CMK (cell line): ENCODE results near the gene AKR1B1.

Experiments
- DNase-seq: peaks from one replicate; pipeline ENCODE4 v3.0.0-alpha.2; 2010; ENCODE audit warnings: low read depth

Gene AKR1B1

DNA sequence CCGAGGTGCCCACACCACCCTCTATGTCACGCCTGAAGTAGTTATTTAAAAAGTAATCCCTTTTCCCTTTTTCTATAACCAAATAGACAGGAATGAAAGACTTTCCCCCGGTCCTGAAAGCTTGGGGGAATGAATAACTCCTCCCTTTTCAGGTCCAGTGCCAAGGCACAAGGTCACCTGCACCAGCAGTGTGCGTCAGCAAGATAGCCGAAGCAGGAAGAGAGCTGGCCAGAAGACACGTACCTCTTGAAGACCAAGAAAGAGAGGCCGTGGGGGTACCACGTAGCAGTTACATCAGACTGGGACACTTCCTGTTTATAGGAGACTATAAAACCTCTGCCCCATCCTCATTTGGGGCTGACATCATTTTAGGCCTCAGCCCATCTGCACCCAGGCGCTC, 10.7 kb upstream of the AKR1B1 start:
- no peak for DNase-seq

- no peak for DNase-seq
These were observed 9.6 kb upstream of the AKR1B1 start for GRCh38 chr7:134468475-134468874.

DNA sequence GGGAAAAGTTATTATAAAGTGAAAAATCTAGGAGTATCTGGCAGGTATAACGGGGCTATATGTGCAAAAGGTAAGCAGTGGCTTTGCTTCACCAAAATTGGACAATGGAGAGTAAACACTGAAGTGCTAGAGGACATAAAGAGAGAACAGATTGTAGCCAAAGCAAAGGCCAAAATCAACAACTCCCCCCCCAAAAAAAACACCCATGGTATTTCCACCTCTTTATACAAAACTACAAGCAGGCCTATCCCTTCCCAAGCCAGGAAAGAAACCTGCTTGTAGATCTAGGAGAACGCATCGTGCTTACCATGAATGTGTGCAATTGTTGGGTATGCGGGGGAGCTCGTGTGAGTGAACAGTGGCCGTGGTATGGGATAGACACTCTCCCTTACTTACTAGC, 9.2 kb upstream of the AKR1B1 start:
- DNase-seq: no peak

DNA sequence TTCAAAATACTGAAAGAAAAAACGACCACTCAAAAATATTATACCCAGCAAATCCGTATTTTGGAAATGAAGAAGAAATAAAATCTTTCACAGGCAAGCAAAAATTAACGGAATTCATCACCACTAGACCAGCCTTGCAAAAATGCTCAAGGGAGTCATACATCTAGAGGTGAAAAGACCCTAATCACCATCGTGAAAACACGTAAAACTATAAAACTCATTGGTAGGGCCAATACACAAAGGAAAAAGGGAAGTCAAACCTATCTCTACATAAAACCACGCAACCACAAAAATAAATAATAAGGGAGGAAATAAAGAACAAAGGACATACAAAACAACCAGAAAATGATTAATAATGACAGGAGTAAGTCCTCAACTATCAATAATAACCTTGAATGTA, 6.6 kb upstream of the AKR1B1 start:
- no peak for DNase-seq

DNA sequence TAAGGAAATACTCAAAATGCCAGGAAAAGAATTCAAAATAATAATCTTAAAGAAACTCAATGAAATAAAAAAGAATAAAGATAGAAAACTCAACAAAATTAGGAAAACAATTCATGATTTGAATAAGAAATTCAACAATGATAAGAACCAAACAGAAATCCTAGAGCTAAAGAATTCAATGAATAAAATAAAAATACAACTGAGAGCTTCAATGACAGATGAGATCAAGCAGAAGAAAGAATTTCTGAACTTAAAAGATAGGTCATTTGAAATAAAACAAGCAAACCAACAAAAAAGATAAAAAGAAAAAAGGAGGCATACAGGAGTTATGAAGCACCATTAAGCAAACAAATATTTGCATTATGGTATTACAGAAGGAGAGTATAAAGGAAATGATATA, 5.6 kb upstream of the AKR1B1 start:
- DNase-seq: no peak

DNA sequence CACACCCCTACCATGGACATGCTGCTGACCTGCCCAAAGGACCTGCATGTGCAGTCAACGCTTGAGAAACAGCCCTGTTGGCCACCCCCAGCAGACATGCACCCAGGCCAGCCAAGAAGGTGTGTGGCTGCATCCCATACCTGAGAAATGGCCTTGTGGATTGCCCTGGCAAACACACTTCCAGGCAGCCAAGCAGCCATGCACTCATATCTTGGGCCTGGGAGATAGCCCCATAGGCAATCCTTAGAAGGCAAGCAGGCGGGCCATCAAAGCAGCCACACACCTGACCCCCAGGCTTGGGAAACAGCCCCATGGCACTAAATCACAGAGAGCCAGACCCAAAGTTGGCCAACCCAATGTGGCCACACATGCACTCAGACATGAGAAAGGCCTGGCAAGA, 4.9 kb upstream of the AKR1B1 start:
- no peak for DNase-seq

DNA sequence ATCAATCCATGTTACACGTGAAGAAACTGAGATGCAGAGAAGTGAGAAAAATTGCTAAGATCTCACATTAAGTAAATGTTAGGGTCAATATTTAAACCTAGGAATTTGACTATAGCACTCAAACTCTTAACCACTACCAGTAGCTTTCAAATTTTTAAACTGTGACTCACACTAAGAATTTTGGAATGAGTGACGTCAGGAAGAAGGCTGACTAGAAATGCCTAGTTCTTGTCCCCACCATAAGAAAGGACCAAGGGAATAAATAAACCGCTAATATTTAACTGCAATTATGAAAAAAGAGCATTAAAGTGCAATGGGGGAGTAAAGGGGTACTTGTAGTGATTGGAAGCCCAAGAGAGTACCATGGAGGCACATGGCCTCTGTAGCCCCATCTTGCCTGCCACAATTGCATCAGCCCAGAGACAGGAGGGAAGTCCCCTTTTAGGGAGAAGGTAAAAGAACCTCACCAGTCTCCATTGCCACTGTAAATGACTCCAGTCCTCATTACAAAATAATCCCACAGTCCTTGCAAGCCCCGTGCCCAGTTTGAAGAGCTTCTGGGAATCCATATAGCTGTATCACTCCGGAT, 3.5 kb upstream of the AKR1B1 start:
- DNase-seq: no peak

- no peak for DNase-seq
These were observed 3.0 kb upstream of the AKR1B1 start for GRCh38 chr7:134461916-134462315.

DNA sequence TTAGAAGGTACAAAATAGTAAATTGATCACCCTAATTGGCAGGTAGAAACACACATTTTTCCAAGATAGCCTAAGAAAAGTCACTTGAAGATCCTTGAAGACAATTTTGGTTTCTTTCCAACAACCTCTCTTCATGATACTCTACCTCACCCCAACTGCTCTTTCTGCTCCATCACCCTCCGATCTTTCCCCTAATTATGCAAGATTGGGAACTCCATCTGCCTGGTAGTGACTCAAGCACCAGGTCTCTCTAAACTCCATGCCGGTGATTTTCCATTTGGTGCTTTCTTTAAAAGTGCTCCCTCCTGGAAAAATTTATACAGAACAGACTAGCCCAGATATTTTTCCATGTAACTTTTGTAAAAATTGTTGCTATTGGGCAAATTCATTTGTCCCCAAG, 1.1 kb upstream of the AKR1B1 start:
- DNase-seq: no peak

GRCh38 chr7:134458341-134458805, 527 bp downstream of the AKR1B1 start:
- DNase-seq: no peak

- DNase-seq: no peak
These were observed 1.7 kb downstream of the AKR1B1 start for GRCh38 chr7:134457210-134457609.

DNA sequence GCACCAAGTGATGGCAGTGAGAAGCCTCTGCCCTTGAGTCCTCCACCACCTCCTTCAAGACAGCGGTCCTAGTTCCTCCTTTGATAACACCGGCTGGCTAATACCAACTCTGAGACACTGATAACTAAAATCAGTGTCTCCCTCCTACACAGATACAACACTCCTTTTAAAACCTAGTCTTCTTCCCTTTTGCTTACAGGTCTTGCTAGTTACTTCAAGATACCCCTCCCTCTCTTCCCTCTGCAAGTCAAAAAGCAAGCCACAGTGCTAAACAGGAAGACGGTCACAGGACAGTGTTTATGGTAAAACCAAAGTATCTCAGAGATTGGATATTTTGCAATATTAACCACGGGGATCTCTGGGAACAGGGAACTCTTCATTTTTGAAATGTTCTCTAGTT, 4.6 kb downstream of the AKR1B1 start:
- DNase-seq: no peak

- no peak for DNase-seq
These were observed 5.4 kb downstream of the AKR1B1 start for GRCh38 chr7:134453518-134453917.

- DNase-seq: no peak
These were observed 5.9 kb downstream of the AKR1B1 start for GRCh38 chr7:134452991-134453473.

GRCh38 chr7:134452419-134452838, 6.5 kb downstream of the AKR1B1 start:
- DNase-seq: no peak

DNA sequence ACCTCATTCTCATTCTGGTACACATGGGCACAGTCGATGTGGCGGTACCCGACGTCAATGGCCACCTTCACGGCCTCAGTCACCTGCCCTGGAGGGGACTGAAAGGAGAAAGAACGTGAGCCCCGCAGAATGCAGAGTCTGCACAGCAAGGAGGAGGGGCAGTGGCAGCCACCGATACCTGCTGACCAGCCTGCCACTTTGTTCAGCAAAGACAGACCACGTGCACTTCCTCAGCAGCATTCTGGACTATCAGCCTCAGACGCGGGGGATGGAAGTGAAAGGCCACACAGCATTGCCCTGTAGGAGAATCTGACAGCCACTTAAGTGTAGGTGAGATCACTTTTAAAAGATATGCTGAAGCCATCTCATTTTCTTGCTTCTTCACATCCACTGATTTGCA, 7.2 kb downstream of the AKR1B1 start:
- no peak for DNase-seq

DNA sequence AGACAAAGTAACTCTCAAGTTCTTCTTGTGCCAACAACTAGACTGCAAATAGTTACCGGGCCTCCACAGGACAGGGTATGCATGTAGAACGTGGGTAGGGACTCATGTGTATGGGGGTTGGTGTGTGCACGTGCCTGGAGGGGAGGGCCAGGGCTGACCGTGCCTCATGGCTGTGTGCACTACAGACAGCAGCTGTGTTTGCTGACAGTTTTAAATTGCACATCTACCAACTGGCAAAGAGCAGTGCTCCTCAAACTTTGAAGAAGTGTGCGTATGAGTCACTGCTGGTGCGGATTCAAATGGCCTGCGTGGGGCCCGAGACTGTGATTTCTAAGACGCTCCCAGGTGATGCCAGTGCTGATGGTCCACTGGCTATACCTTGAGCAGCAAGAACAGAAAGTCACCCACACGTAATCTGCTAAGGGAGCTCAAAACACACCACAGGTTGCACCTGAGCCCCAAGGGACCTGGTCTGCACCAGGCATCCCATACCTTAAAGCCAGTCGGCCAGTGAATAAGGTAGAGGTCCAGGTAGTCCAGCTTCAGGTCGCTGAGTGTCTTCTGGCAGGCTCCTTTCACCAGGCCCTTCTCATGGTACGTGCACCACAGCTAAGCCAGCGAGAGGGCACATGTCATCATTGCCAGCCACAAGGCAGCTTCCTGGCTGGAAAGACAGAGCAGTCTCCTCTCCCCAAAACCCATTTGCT, 8.5 kb downstream of the AKR1B1 start:
- no peak for DNase-seq

- DNase-seq: no peak
These were observed 9.2 kb downstream of the AKR1B1 start for GRCh38 chr7:134449680-134450079.

GRCh38 chr7:134448356-134449229, 10.3 kb downstream of the AKR1B1 start:
- no peak for DNase-seq

DNA sequence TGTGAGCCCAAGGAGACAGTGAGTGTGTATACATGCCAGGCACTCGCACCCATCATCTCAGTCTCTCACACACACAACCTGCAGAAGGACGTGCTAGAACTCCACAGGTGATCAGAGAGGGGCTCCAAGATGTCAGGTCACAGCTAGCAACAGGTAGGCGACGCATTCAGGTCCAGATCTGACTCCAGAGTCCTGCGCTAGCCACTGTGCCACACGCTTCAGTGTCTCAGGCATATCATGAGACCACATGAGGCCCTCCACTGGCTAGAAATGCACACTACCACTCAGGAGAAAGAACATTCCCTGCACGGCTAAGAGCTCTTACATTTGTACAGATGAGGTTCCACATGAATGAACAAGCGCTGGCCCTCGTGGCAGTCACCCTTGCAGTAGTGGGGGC, 11.5 kb downstream of the AKR1B1 start:
- no peak for DNase-seq

DNA sequence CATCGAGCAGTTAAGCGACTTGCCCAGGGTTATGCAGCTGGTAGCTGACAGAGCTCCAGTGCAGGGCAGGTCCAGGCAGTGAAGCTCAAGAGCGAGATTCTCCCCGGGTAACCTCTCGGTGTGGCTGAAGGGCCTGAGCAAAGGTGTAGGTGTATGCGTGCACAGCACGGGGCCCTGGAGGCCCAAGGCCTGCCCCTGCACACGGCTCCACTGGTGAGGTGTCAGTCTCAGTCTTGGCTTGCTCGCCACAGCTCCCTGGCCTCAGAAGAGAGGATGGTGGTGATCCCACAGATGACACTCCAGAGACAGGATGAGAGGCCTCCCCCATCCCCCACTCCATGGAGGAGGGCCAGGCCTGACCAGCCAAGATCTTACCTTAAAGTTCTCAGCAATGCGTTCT, 12.0 kb downstream of the AKR1B1 start:
- DNase-seq: no peak

DNA sequence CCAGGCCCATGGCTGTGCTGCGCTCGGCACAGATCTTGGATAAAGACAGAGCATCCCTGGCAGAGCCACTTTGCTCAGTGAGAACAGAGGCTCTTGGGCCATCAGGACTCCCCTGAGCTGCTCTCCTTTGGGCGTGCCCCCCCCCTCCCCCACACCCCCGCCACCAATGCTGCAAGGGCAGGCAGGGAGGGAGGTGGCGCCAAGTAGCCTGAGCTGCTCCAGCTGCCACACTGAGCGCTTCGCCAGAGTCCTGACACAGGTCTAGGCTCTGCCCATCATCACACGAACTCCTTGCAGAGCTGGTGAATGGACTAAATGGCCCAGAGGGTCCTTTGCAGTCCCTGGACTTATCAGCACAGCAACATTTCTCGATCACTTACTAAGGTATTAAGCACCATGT, 12.5 kb downstream of the AKR1B1 start:
- DNase-seq: no peak

DNA sequence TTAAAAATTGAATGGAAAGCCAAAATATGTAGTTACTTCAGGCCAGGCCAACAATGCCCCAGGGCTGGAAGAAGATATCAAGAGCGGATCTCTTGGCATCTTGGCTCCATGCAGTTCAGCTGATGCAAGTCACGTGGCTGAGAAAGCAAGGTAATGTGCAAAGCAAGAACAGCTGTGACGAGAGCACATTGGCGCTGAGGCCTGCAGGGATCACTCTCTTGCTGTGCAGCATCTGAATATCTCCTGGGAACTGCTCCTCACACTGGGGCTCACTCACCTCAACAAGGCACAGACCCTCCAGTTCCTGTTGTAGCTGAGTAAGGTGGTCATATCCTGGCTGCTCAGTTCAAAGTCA, 14.0 kb downstream of the AKR1B1 start:
- no peak for DNase-seq
